ENCODE measurements around the gene C1orf159. TPM values are rescaled to one million over a fixed set of nuclear protein-coding genes. Genes with fewer than 3 reads are reported as not detected.

C1orf159 gene
- total RNA-seq, 1 donor from 2014 or later: 9.7 TPM

DNA sequence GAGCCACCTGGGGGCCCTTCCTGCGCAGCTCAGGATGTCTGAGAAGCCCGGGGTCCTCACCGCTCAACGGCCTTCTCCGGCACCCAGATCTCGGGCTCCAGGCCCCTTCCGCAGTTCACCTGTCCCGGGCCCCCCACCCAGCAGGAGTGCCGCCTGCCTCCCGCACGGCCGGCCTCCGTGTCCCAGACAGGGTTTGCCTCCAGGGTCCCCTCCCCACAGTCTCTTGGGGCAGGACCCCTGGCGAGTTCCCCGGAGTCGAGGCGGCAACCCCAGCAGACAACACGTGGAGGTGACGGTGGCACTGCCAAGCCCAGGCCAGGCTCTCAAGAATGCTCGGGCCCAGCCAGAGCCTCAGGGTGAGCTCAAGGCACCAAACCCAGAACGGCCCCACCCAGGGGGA lies 35.4 kb upstream of the C1orf159 start:
- ATAC-seq (no peak), DNase-seq (no peak)
- no peaks in the 10 kb centered on the region for H3K4me1 ChIP-seq
- TF ChIP-seq, protein P1, sequence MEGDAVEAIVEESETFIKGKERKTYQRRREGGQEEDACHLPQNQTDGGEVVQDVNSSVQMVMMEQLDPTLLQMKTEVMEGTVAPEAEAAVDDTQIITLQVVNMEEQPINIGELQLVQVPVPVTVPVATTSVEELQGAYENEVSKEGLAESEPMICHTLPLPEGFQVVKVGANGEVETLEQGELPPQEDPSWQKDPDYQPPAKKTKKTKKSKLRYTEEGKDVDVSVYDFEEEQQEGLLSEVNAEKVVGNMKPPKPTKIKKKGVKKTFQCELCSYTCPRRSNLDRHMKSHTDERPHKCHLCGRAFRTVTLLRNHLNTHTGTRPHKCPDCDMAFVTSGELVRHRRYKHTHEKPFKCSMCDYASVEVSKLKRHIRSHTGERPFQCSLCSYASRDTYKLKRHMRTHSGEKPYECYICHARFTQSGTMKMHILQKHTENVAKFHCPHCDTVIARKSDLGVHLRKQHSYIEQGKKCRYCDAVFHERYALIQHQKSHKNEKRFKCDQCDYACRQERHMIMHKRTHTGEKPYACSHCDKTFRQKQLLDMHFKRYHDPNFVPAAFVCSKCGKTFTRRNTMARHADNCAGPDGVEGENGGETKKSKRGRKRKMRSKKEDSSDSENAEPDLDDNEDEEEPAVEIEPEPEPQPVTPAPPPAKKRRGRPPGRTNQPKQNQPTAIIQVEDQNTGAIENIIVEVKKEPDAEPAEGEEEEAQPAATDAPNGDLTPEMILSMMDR (IDR thresholded peaks at IDR 0.05): no peak
- intact Hi-C loops (cut with DNase I): no loop called here
- no peak overlapping the region for H3K4me3 ChIP-seq
- H3K36me3 ChIP-seq: no peaks in the 10 kb centered on the region
- no peaks in the 10 kb centered on the region for H3K9me3 ChIP-seq
- H3K27ac ChIP-seq: no peak overlapping the region
- H3K27me3 ChIP-seq: no peaks in the 10 kb centered on the region

DNA sequence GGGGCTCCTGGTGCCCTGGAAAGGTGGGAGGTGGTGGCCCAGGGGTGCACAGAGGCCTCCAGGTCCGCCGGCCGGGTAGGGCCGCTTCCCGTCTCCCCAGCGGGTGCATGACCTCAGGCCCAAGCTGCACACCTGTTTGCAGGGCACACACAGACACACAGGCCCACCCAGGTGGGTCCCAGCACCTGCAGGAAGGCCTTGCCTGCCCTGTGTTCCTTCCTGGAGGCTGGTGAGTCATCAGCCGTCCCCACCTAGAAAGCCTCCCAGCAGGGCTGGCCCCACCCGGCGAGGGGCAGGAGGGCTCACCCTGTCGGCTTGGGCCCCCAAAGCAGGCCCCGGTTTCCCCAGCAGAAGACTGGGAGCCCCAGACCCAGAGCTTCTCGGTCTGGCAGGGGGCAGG lies 34.2 kb upstream of the C1orf159 start:
- TF ChIP-seq, protein P1 (IDR thresholded peaks at IDR 0.05): no peak
- Histone ChIP-seq H3K27ac (no peak overlapping the region), H3K27me3 (no peaks in the 10 kb centered on the region), H3K4me1 (no peaks in the 10 kb centered on the region), H3K4me3 (no peak overlapping the region), H3K36me3 (no peaks in the 10 kb centered on the region), H3K9me3 (no peaks in the 10 kb centered on the region)
- DNase-seq (no peak), ATAC-seq (no peak)
- intact Hi-C loops (cut with DNase I): no loop called here

DNA sequence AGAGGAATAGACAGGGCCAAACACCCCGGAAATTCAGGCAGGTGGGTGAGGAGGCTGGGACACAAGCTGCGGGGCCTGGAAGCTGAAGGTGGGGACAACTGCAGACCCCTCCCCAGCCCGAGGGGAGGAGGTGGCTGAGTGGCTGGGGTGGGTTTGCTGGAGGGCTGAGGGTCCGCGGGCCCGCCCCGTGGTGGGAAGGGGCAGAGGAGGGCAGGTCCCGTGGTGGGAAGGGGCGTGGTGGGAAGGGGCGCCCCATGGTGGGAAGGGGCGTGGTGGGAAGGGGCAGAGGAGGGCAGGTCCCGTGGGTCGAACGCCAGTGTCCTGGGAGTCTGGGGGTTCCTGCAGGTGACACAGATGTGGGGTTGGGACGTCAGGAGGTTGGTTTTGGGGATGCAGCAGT lies 33.5 kb upstream of the C1orf159 start:
- no peak overlapping the region for H3K4me3 ChIP-seq
- ATAC-seq (no peak), DNase-seq (no peak)
- intact Hi-C loops (cut with DNase I): no loop called here
- TF ChIP-seq, protein P1 (IDR thresholded peaks at IDR 0.05): no peak
- no peaks in the 10 kb centered on the region for H3K9me3 ChIP-seq
- no peaks in the 10 kb centered on the region for H3K36me3 ChIP-seq
- H3K4me1 ChIP-seq: no peaks in the 10 kb centered on the region
- H3K27me3 ChIP-seq: no peaks in the 10 kb centered on the region
- H3K27ac ChIP-seq: no peak overlapping the region

DNA sequence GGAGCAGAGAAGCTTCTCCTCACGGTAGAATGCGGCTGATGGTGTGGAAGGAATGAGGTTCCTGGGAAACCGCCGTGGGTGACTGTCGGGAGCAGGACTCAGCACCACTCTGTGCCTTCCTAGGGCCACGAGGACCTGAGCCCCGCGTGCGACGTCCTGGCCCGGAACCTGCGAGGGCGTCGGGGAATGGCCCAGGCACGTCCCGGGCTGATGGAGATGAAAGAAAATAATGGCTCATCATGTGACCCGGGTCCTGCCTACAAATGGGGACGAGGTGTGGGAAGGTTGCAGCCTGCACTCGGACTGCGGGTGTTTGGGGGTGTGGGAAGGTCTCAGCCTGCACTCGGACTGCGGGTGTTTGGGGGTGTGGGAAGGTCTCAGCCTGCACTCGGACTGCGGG lies 32.7 kb upstream of the C1orf159 start:
- no peak for ATAC-seq
- Histone ChIP-seq H3K4me1 (no peaks in the 10 kb centered on the region), H3K27ac (no peak overlapping the region), H3K36me3 (no peaks in the 10 kb centered on the region), H3K9me3 (no peaks in the 10 kb centered on the region), H3K27me3 (no peaks in the 10 kb centered on the region), H3K4me3 (no peak overlapping the region)
- intact Hi-C loops (cut with DNase I): no loop called here
- no peak for DNase-seq
- TF ChIP-seq, protein P1 (IDR thresholded peaks at IDR 0.05): no peak

DNA sequence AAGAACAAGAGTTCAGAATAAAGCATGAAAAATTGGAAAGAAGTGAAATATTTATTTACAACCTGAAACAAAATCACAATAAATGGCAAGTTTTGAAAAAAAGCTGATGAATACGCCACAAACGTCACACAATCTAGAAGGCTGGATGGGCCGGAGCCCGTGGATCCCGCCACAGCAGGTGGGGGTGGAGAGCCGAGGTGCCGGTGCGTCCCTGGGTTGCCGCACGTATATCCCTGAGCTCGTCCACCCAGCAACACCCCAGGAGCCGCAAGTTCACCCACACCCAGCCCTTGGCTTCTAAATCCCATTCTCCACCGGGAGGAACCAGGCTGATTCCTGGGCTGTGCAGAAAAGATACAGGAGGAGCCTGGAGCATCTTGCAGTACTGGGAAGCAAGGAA lies 32.2 kb upstream of the C1orf159 start:
- H3K4me3 ChIP-seq: no peak overlapping the region
- no peak overlapping the region for H3K27ac ChIP-seq
- intact Hi-C loops (cut with DNase I): no loop called here
- DNase-seq: no peak
- no peaks in the 10 kb centered on the region for H3K9me3 ChIP-seq
- H3K27me3 ChIP-seq: no peaks in the 10 kb centered on the region
- ATAC-seq: no peak
- TF ChIP-seq, protein P1 (IDR thresholded peaks at IDR 0.05): no peak
- no peaks in the 10 kb centered on the region for H3K4me1 ChIP-seq
- H3K36me3 ChIP-seq: no peaks in the 10 kb centered on the region

DNA sequence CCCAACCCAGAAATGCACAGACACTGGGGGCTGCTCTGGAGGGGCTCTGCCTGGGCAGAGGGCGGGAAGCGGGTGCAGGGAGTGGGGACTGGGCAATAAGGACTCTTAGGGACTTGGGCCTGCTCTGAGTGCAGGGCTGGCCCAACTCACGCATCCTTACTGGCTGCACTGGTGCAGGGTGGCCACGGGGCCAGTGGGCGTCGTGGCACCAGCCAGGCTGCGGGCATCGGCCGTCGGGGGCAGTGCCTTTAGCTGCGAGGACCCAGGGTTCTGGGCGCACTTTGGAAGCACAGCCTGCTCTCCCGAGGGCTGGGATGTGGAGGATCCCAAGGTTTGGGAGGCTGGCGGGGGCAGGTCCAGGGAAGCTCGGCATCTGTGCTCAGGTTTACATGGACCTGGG lies 30.7 kb upstream of the C1orf159 start:
- ATAC-seq (no peak), DNase-seq (no peak)
- Histone ChIP-seq H3K4me3 (no peak overlapping the region), H3K9me3 (no peaks in the 10 kb centered on the region), H3K36me3 (no peaks in the 10 kb centered on the region), H3K27me3 (no peaks in the 10 kb centered on the region), H3K4me1 (no peaks in the 10 kb centered on the region), H3K27ac (no peak overlapping the region)
- TF ChIP-seq, protein P1 (IDR thresholded peaks at IDR 0.05): no peak
- intact Hi-C loops (cut with DNase I): no loop called here

Measured in upper lobe of right lung (tissue), 1 donor.